ENCODE results near the gene ADAM19.

Gene ADAM19

GRCh38 chr5:157471709-157472108, 103.9 kb downstream of the ADAM19 start:
- H3K36me3 ChIP-seq (ENCODE audit: insufficient read depth, low read length) = no peaks in the 10 kb centered on the region
- H3K27ac ChIP-seq = no peak overlapping the region
- no peak for TF ChIP-seq FOXP2 (optimal IDR thresholded peaks at IDR 0.05; ENCODE audit: control extremely low read depth, extremely low read length, insufficient read depth)
- no peak for TF ChIP-seq POLR2AphosphoS5 (IDR thresholded peaks at IDR 0.05; ENCODE audit: borderline replicate concordance, low read depth, low read length)
- TF ChIP-seq EZH2 (IDR thresholded peaks at IDR 0.05) = no peak
- no peak overlapping the region for H3K9ac ChIP-seq (ENCODE audit: insufficient read length)
- no peaks in the 10 kb centered on the region for H3K9me3 ChIP-seq (ENCODE audit: low read depth, low read length)
- no peak overlapping the region for H3K4me3 ChIP-seq
- no peak for DNase-seq (ENCODE audit: low read depth, low spot score)

GRCh38 chr5:157470631-157471030, 104.9 kb downstream of the ADAM19 start:
- 0 out of 2 replicates have a peak overlapping the region, but pooled peaks have one; percentile 69 for H3K4me3 ChIP-seq
- no peak for DNase-seq (ENCODE audit: low read depth, low spot score)
- H3K27ac ChIP-seq = peak overlapping the region; percentile 83; the same call in 1 of the 2 replicates
- H3K9ac ChIP-seq (ENCODE audit: insufficient read length) = no peak overlapping the region
- no peaks in the 10 kb centered on the region for H3K9me3 ChIP-seq (ENCODE audit: low read depth, low read length)
- H3K36me3 ChIP-seq (ENCODE audit: insufficient read depth, low read length) = no peaks in the 10 kb centered on the region
- no peak for TF ChIP-seq FOXP2 (optimal IDR thresholded peaks at IDR 0.05; ENCODE audit: control extremely low read depth, extremely low read length, insufficient read depth)
- TF ChIP-seq POLR2AphosphoS5 (IDR thresholded peaks at IDR 0.05; ENCODE audit: borderline replicate concordance, low read depth, low read length) = no peak
- no peak for TF ChIP-seq EZH2 (IDR thresholded peaks at IDR 0.05)

GRCh38 chr5:157469687-157470086, 105.9 kb downstream of the ADAM19 start:
- Histone ChIP-seq H3K9me3 (ENCODE audit: low read depth, low read length) (no peaks in the 10 kb centered on the region), H3K36me3 (ENCODE audit: insufficient read depth, low read length) (no peaks in the 10 kb centered on the region), H3K9ac (ENCODE audit: insufficient read length) (peak overlapping the region; percentile 58), H3K27ac (peak overlapping the region; percentile 83), H3K4me3 (peak overlapping the region; percentile 69)
- DNase-seq (ENCODE audit: low read depth, low spot score) = no peak
- TF ChIP-seq POLR2AphosphoS5 (IDR thresholded peaks at IDR 0.05; ENCODE audit: borderline replicate concordance, low read depth, low read length) = no peak
- TF ChIP-seq EZH2 (IDR thresholded peaks at IDR 0.05) = no peak
- no peak for TF ChIP-seq FOXP2 (optimal IDR thresholded peaks at IDR 0.05; ENCODE audit: control extremely low read depth, extremely low read length, insufficient read depth)

- Histone ChIP-seq H3K27ac (no peak overlapping the region), H3K36me3 (ENCODE audit: insufficient read depth, low read length) (no peaks in the 10 kb centered on the region), H3K9me3 (ENCODE audit: low read depth, low read length) (no peaks in the 10 kb centered on the region), H3K4me3 (no peak overlapping the region), H3K9ac (ENCODE audit: insufficient read length) (no peak overlapping the region)
- no peak for TF ChIP-seq POLR2AphosphoS5 (IDR thresholded peaks at IDR 0.05; ENCODE audit: borderline replicate concordance, low read depth, low read length)
- no peak for DNase-seq (ENCODE audit: low read depth, low spot score)
Measured at GRCh38 chr5:157469073-157469472, 106.5 kb downstream of the ADAM19 start.

GRCh38 chr5:157468293-157468965, 107.1 kb downstream of the ADAM19 start:
- no peaks in the 10 kb centered on the region for H3K9me3 ChIP-seq (ENCODE audit: low read depth, low read length)
- TF ChIP-seq FOXP2 (optimal IDR thresholded peaks at IDR 0.05; ENCODE audit: control extremely low read depth, extremely low read length, insufficient read depth) = no peak
- no peak for TF ChIP-seq EZH2 (IDR thresholded peaks at IDR 0.05)
- TF ChIP-seq POLR2AphosphoS5 (IDR thresholded peaks at IDR 0.05; ENCODE audit: borderline replicate concordance, low read depth, low read length) = no peak
- no peaks in the 10 kb centered on the region for H3K36me3 ChIP-seq (ENCODE audit: insufficient read depth, low read length)
- H3K27ac ChIP-seq = no peak overlapping the region
- no peak overlapping the region for H3K9ac ChIP-seq (ENCODE audit: insufficient read length)
- no peak overlapping the region for H3K4me3 ChIP-seq
- no peak for DNase-seq (ENCODE audit: low read depth, low spot score)

GRCh38 chr5:157464519-157465171, 110.9 kb downstream of the ADAM19 start:
- Histone ChIP-seq H3K27ac (no peak overlapping the region), H3K4me3 (no peak overlapping the region), H3K9me3 (ENCODE audit: low read depth, low read length) (no peaks in the 10 kb centered on the region), H3K36me3 (ENCODE audit: insufficient read depth, low read length) (no peaks in the 10 kb centered on the region), H3K9ac (ENCODE audit: insufficient read length) (no peak overlapping the region)
- no peak for DNase-seq (ENCODE audit: low read depth, low spot score)
- TF ChIP-seq FOXP2 (optimal IDR thresholded peaks at IDR 0.05; ENCODE audit: control extremely low read depth, extremely low read length, insufficient read depth) = no peak
- no peak for TF ChIP-seq EZH2 (IDR thresholded peaks at IDR 0.05)
- TF ChIP-seq POLR2AphosphoS5 (IDR thresholded peaks at IDR 0.05; ENCODE audit: borderline replicate concordance, low read depth, low read length) = no peak

GRCh38 chr5:157463621-157464518, 111.7 kb downstream of the ADAM19 start:
- no peak for DNase-seq (ENCODE audit: low read depth, low spot score)
- TF ChIP-seq POLR2AphosphoS5 (IDR thresholded peaks at IDR 0.05; ENCODE audit: borderline replicate concordance, low read depth, low read length) (no peak), FOXP2 (optimal IDR thresholded peaks at IDR 0.05; ENCODE audit: control extremely low read depth, extremely low read length, insufficient read depth) (no peak), EZH2 (IDR thresholded peaks at IDR 0.05) (no peak)
- H3K36me3 ChIP-seq (ENCODE audit: insufficient read depth, low read length) = no peaks in the 10 kb centered on the region
- H3K9me3 ChIP-seq (ENCODE audit: low read depth, low read length) = no peaks in the 10 kb centered on the region
- H3K27ac ChIP-seq = no peak overlapping the region
- H3K4me3 ChIP-seq = no peak overlapping the region
- no peak overlapping the region for H3K9ac ChIP-seq (ENCODE audit: insufficient read length)

- no peak overlapping the region for H3K4me3 ChIP-seq
Measured at GRCh38 chr5:157463081-157463480, 112.5 kb downstream of the ADAM19 start.

More at GRCh38 chr5:157463081-157463480, 112.5 kb downstream of the ADAM19 start:
- no peak for DNase-seq (ENCODE audit: low read depth, low spot score)
- H3K9ac ChIP-seq (ENCODE audit: insufficient read length) = no peak overlapping the region
- TF ChIP-seq POLR2AphosphoS5 (IDR thresholded peaks at IDR 0.05; ENCODE audit: borderline replicate concordance, low read depth, low read length) (no peak), FOXP2 (optimal IDR thresholded peaks at IDR 0.05; ENCODE audit: control extremely low read depth, extremely low read length, insufficient read depth) (no peak), EZH2 (IDR thresholded peaks at IDR 0.05) (no peak)
- H3K36me3 ChIP-seq (ENCODE audit: insufficient read depth, low read length) = no peaks in the 10 kb centered on the region
- no peaks in the 10 kb centered on the region for H3K9me3 ChIP-seq (ENCODE audit: low read depth, low read length)
- no peak overlapping the region for H3K27ac ChIP-seq
